Loucy (cell line): ENCODE data around the gene ZNF429.

Experiments
- EZH2phosphoT487 ChIP-seq: fragments of 200-600 bp; IDR thresholded peaks from 2 replicates; pipeline ENCODE4 v1.6.1; 2018; ENCODE audit warnings: antibody characterized with exemption, mild to moderate bottlenecking, moderate library complexity, borderline replicate concordance
- TF ChIP-seq, protein P1 (sequence below): fragments of 200-600 bp; sonication (generic); conservative IDR thresholded peaks from 2 replicates; pipeline ENCODE4 v1.5.1; 2014; ENCODE audit warnings: mild to moderate bottlenecking, antibody characterized with exemption, low read length

DNA sequence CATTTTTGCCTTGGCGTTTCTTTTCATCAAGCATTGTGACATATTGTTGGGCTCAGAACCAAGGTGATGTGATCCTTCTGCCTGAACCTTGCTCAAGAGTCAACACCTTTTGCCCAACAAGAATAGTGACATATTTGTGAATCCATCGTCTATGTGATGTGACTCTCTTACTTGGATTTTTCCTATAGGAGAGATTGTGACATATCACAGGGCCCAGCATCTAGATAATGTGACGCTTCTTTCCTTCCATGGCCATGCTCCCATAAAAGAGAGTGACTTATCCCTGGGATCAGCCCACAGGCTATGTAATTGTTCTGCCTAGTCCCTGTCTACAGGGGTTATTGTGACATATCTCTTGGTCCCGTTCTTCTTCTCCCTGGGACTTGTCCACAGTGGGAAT, 8.5 kb upstream of the ZNF429 start:
- TF ChIP-seq, protein P1, sequence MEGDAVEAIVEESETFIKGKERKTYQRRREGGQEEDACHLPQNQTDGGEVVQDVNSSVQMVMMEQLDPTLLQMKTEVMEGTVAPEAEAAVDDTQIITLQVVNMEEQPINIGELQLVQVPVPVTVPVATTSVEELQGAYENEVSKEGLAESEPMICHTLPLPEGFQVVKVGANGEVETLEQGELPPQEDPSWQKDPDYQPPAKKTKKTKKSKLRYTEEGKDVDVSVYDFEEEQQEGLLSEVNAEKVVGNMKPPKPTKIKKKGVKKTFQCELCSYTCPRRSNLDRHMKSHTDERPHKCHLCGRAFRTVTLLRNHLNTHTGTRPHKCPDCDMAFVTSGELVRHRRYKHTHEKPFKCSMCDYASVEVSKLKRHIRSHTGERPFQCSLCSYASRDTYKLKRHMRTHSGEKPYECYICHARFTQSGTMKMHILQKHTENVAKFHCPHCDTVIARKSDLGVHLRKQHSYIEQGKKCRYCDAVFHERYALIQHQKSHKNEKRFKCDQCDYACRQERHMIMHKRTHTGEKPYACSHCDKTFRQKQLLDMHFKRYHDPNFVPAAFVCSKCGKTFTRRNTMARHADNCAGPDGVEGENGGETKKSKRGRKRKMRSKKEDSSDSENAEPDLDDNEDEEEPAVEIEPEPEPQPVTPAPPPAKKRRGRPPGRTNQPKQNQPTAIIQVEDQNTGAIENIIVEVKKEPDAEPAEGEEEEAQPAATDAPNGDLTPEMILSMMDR = no peak
- no peak for TF ChIP-seq EZH2phosphoT487
